CD14-positive monocyte (primary cell): ENCODE data around the gene ZNF346. TPM values are rescaled to one million over a fixed set of nuclear protein-coding genes. Genes with fewer than 3 reads are reported as not detected.
A peak's percentile ranks its signal among the peaks of the same experiment; 100 is the strongest.

Experiments
- DNase-seq, 3 donors: peaks; one replicate each; pipeline ENCODE4 v3.0.0-alpha.2; 2011 to 2022
- H2AFZ ChIP-seq: 2 replicates; pipeline ENCODE4 v1.6.0; 2012; ENCODE audit warnings: mild to moderate bottlenecking, low read depth, low read length, inconsistent platforms; ENCODE audit not compliant: insufficient read depth, poor library complexity, severe bottlenecking
- H3K27ac ChIP-seq, 2 donors: 1 replicate in 1 of 2; 2 replicates in 1 of 2; pipeline ENCODE4 v1.5.1; 2012 to 2013; ENCODE audit warnings: low read length in 2 of 2, control low read depth in 1 of 2, inconsistent platforms in 1 of 2, low read depth in 1 of 2, mild to moderate bottlenecking in 1 of 2
- H3K27me3 ChIP-seq, 2 donors: one replicate each; pipeline versions ENCODE4 v1.6.0 to v1.6.1; 2011 to 2013; ENCODE audit warnings: low read length in 2 of 2; ENCODE audit not compliant: control insufficient read depth in 2 of 2, insufficient read depth in 2 of 2
- H3K36me3 ChIP-seq, 2 donors: replicated peaks in 1 of 2; 1 replicate in 1 of 2; 2 replicates in 1 of 2; pipeline versions ENCODE4 v1.5.1 to v1.6.1; 2012 to 2013; ENCODE audit warnings: low read length in 2 of 2, control low read depth in 1 of 2, inconsistent platforms in 1 of 2, mild to moderate bottlenecking in 1 of 2; ENCODE audit not compliant: insufficient read depth in 2 of 2, control insufficient read depth in 1 of 2
- H3K4me1 ChIP-seq, 2 donors: 1 replicate in 1 of 2; 2 replicates in 1 of 2; pipeline versions ENCODE4 v1.5.1 to v1.6.1; 2012 to 2013; ENCODE audit warnings: low read length in 2 of 2, control low read depth in 1 of 2, inconsistent platforms in 1 of 2, mild to moderate bottlenecking in 1 of 2, moderate library complexity in 1 of 2; ENCODE audit not compliant: insufficient read depth in 2 of 2, control insufficient read depth in 1 of 2
- H3K4me2 ChIP-seq: replicated peaks from 2 replicates; pipeline ENCODE3; 2012; ENCODE audit warnings: low read length, moderate library complexity, mild to moderate bottlenecking; ENCODE audit not compliant: poor library complexity, severe bottlenecking; ENCODE audit errors: extremely low read depth
- H3K4me3 ChIP-seq, 3 experiments: fragments of 200-600 bp in 1 of 3; sonication (generic) in 1 of 3; replicated peaks in 1 of 3; 1 replicate in 2 of 3; 2 replicates in 1 of 3; pipeline ENCODE4 v1.5.1; 2011 to 2013; ENCODE audit warnings: low read length in 3 of 3, mild to moderate bottlenecking in 3 of 3, control low read depth in 2 of 3, low read depth in 2 of 3, inconsistent platforms in 1 of 3, moderate library complexity in 1 of 3
- H3K79me2 ChIP-seq: 2 replicates; pipeline ENCODE4 v1.6.0; 2012; ENCODE audit warnings: mild to moderate bottlenecking, control low read depth, inconsistent platforms, low read length, moderate library complexity; ENCODE audit not compliant: insufficient read depth
- H3K9ac ChIP-seq: 2 replicates; pipeline ENCODE4 v1.6.0; 2017; ENCODE audit warnings: low read length, mild to moderate bottlenecking; ENCODE audit not compliant: insufficient read depth, poor library complexity, severe bottlenecking
- H3K9me3 ChIP-seq, 2 donors: replicated peaks in 1 of 2; 1 replicate in 1 of 2; 2 replicates in 1 of 2; pipeline versions ENCODE4 v1.5.1 to v1.6.1; 2012 to 2013; ENCODE audit warnings: low read length in 2 of 2, control low read depth in 1 of 2; ENCODE audit not compliant: control insufficient read depth in 1 of 2, insufficient read depth in 1 of 2
- H4K20me1 ChIP-seq: 2 replicates; pipeline ENCODE4 v1.6.0; 2012; ENCODE audit warnings: mild to moderate bottlenecking, low read length, control low read depth, moderate library complexity; ENCODE audit not compliant: insufficient read depth
- H3K27ac Mint-ChIP-seq, 7 donors: one replicate each; pipeline ENCODE4 v1.8.0; 2020; ENCODE audit warnings: mild to moderate bottlenecking in 7 of 7, mixed read lengths in 7 of 7, moderate library complexity in 6 of 7, inconsistent platforms in 2 of 7
- H3K27me3 Mint-ChIP-seq, 3 donors: one replicate each; pipeline ENCODE4 v1.8.0; 2021 to 2022; ENCODE audit warnings: low read depth in 3 of 3, mild to moderate bottlenecking in 3 of 3, mixed read lengths in 3 of 3, moderate library complexity in 3 of 3, inconsistent platforms in 1 of 3
- H3K36me3 Mint-ChIP-seq, 2 donors: one replicate each; pipeline ENCODE4 v1.8.0; 2020; ENCODE audit warnings: mixed read lengths in 2 of 2, inconsistent platforms in 1 of 2, mild to moderate bottlenecking in 1 of 2
- H3K4me1 Mint-ChIP-seq: one replicate; pipeline ENCODE4 v1.8.0; 2020; ENCODE audit warnings: mild to moderate bottlenecking, mixed read lengths
- H3K4me3 Mint-ChIP-seq, 2 donors: one replicate each; pipeline ENCODE4 v1.8.0; 2020; ENCODE audit warnings: mild to moderate bottlenecking in 2 of 2, mixed read lengths in 2 of 2, moderate library complexity in 1 of 2
- H3K9me3 Mint-ChIP-seq, 7 donors: one replicate each; pipeline ENCODE4 v1.8.0; 2020 to 2022; ENCODE audit warnings: mixed read lengths in 7 of 7, mild to moderate bottlenecking in 6 of 7, moderate library complexity in 6 of 7, inconsistent platforms in 2 of 7
- CTCF ChIP-seq: fragments of 200-600 bp; IDR thresholded peaks from one replicate; pipeline ENCODE4 v1.8.0; 2022; ENCODE audit warnings: antibody characterized with exemption, mild to moderate bottlenecking
- WGBS: methylation state at CpG from one replicate; pipeline ENCODE4 v1.1.5; 2013; ENCODE audit warnings: missing lambda C conversion rate; ENCODE audit not compliant: insufficient coverage; 5-methylcytosine and 5-hydroxymethylcytosine counted together
- intact Hi-C, 2 donors: fragments of 100-400 bp; cut with micrococcal nuclease; formaldehyde crosslinking; loops; one replicate each; pipeline versions ENCODE4 v1.15.0 to v1.15.1; 2023
- polyA plus RNA-seq, 3 donors: library from polyadenylated mRNA; depleted of rRNA in 1 of 3; unstranded in 2 of 3; stranded (reverse) in 1 of 3; fragments of 300-500 nt in 2 of 3; fragments of >200 nt in 1 of 3; fragmentation: Illumina TruSeq in 2 of 3; gene quantifications; 1 replicate in 2 of 3; 2 replicates in 1 of 3; pipeline ENCODE4 v1.2.3, GENCODE V29; 2012 to 2021

ZNF346 gene
- polyA plus RNA-seq, 3 donors, result 6.0 to 9.6 (median 6.4) TPM

DNA sequence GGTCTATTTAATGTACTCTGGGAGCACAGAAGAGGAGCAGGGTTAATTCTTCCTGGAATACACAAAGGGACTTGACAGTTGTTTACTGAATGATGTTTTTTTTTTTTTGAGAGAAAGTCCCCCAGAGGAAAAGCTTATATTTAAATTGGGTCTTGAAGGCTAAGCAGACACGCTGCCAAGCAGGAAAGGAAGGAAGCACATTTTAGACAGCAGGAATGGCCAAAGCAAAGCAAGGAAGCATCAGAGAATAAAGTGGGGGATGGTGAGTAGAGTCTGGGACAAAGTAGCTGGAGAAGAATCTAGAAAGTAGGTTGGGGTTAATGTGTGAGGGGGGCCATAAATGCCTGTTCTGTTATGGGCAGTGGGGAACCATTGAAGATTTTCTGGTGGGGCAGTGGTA, 21.5 kb downstream of the ZNF346 start:
- Histone ChIP-seq H3K4me3 (no peak overlapping the region), H3K4me1 (no peaks in the 10 kb centered on the region), H3K9ac (no peak overlapping the region), H3K36me3 (peaks cover 52 to 80% of the 10 kb centered on the region in 2 donors), H4K20me1 (peaks cover 3% of the 10 kb centered on the region), H3K4me2 (no peak overlapping the region), H3K79me2 (no peaks in the 10 kb centered on the region), H3K9me3 (no peaks in the 10 kb centered on the region), H3K27me3 (no peaks in the 10 kb centered on the region), H2AFZ (no peak overlapping the region), H3K27ac (no peak overlapping the region)
- peaks cover 0 to 2% (median 0%) of the 10 kb centered on the region in 7 donors for H3K9me3 Mint-ChIP-seq
- no peak overlapping the region for H3K4me3 Mint-ChIP-seq
- peaks cover 68 to 72% of the 10 kb centered on the region in 2 donors for H3K36me3 Mint-ChIP-seq
- peak overlapping the region in 1 of 7 donors; percentile 20 for H3K27ac Mint-ChIP-seq
- intact Hi-C loops, result no loop called here
- no peak for DNase-seq
- no peaks in the 10 kb centered on the region for H3K4me1 Mint-ChIP-seq
- TF ChIP-seq CTCF, result no peak
- H3K27me3 Mint-ChIP-seq, result peaks cover 0 to 2% (median 0%) of the 10 kb centered on the region in 3 donors
- WGBS, result 75% methylated on average over 1 of the region's 1 CpG

DNA sequence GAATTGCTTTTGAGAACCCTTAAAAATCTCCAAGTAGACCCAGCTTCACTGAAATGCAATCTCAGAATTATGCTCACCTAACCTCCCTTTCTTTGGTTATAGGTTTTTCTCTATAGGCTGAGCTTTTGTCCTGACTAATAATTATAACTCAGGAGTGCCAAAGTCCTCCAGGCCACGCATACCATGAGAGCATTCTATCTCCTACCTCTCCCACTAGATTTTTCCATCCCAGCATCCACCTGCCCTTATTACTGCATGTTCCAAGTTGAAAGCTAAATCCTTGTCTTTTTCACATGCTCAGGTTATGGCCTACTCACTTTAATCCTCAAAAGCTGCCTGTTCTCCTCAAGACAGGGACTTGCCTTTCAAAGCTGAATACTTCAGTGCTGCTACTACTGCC, 22.1 kb downstream of the ZNF346 start:
- H2AFZ ChIP-seq, result no peak overlapping the region
- peaks cover 0 to 1% (median 0%) of the 10 kb centered on the region in 7 donors for H3K9me3 Mint-ChIP-seq
- no peak overlapping the region for H3K9ac ChIP-seq
- no peaks in the 10 kb centered on the region for H3K27me3 ChIP-seq
- peaks cover 0 to 2% (median 0%) of the 10 kb centered on the region in 3 donors for H3K27me3 Mint-ChIP-seq
- H3K4me1 Mint-ChIP-seq, result no peaks in the 10 kb centered on the region
- peaks cover 67 to 79% of the 10 kb centered on the region in 2 donors for H3K36me3 Mint-ChIP-seq
- H4K20me1 ChIP-seq, result no peaks in the 10 kb centered on the region
- H3K4me1 ChIP-seq, result no peaks in the 10 kb centered on the region
- no peak overlapping the region for H3K4me3 Mint-ChIP-seq
- H3K4me3 ChIP-seq, result no peak overlapping the region
- no peak overlapping the region for H3K4me2 ChIP-seq
- intact Hi-C loops, result no loop called here
- H3K27ac Mint-ChIP-seq, result no peak overlapping the region
- H3K27ac ChIP-seq, result no peak overlapping the region
- no peak for TF ChIP-seq CTCF
- 100% methylated on average over 1 of the region's 1 CpG for WGBS
- H3K36me3 ChIP-seq, result peaks cover 59 to 85% of the 10 kb centered on the region in 2 donors
- DNase-seq, result no peak
- H3K9me3 ChIP-seq, result no peaks in the 10 kb centered on the region
- H3K79me2 ChIP-seq, result no peaks in the 10 kb centered on the region
